ENCODE data around the gene SMIM44. TPM values are rescaled to one million over a fixed set of nuclear protein-coding genes. Genes with fewer than 3 reads are reported as not detected.

The SMIM44 gene
- total RNA-seq, 2 experiments from 2014 or later: not detected

GRCh38 chr19:3471954-3472655 is 11.1 kb downstream of the SMIM44 start:
- CTCF ChIA-PET: interaction anchor here (0.6 to 3.2 kb wide), 13 partner anchors 8 to 495 kb away, joined by 3 to 17 read pairs (median 3); partner anchors contain the start of gene TLE6
- Mint-ChIP-seq H3K4me1 (no peaks in the 10 kb centered on the region), H3K36me3 (no peaks in the 10 kb centered on the region), H3K4me3 (no peak overlapping the region), H3K9me3 (ENCODE audit: low read depth) (no peaks in the 10 kb centered on the region), H3K27ac (no peak overlapping the region), H3K27me3 (no peaks in the 10 kb centered on the region)
- DNase-seq (no peak), ATAC-seq (no peak)

- H3K4me3 Mint-ChIP-seq: no peak overlapping the region
Observed at GRCh38 chr19:3470500-3471128, 12.6 kb downstream of the SMIM44 start.

GRCh38 chr19:3469638-3470499 is 13.4 kb downstream of the SMIM44 start:
- no peak overlapping the region for H3K27ac Mint-ChIP-seq
- H3K9me3 Mint-ChIP-seq (ENCODE audit: low read depth): no peaks in the 10 kb centered on the region
- H3K27me3 Mint-ChIP-seq: no peaks in the 10 kb centered on the region
- no peak overlapping the region for H3K4me3 Mint-ChIP-seq
- H3K4me1 Mint-ChIP-seq: no peaks in the 10 kb centered on the region
- no peak for ATAC-seq
- no peak for DNase-seq
- no peaks in the 10 kb centered on the region for H3K36me3 Mint-ChIP-seq
- CTCF ChIA-PET: interaction anchor here (0.5 to 2.8 kb wide), 8 partner anchors 9 to 164 kb away, joined by 3 to 11 read pairs (median 4); no protein-coding TSS in a partner anchor

More at GRCh38 chr19:3470500-3471128, 12.6 kb downstream of the SMIM44 start:
- CTCF ChIA-PET: interaction anchor here (0.8 to 3.2 kb wide), 9 partner anchors 13 to 508 kb away, joined by 3 to 17 read pairs (median 3); no protein-coding TSS in a partner anchor
- DNase-seq: no peak
- no peaks in the 10 kb centered on the region for H3K27me3 Mint-ChIP-seq
- H3K27ac Mint-ChIP-seq: no peak overlapping the region
- H3K36me3 Mint-ChIP-seq: no peaks in the 10 kb centered on the region
- ATAC-seq: no peak
- H3K9me3 Mint-ChIP-seq (ENCODE audit: low read depth): no peaks in the 10 kb centered on the region
- H3K4me1 Mint-ChIP-seq: no peaks in the 10 kb centered on the region

- ATAC-seq: no peak
- CTCF ChIA-PET: interaction anchor here (1.3 kb wide), 1 partner anchor 17 kb away, joined by 5 read pairs; no protein-coding TSS in a partner anchor
Observed at GRCh38 chr19:3468211-3468610, 15.0 kb downstream of the SMIM44 start.

GRCh38 chr19:3467437-3468198 is 15.6 kb downstream of the SMIM44 start:
- Mint-ChIP-seq H3K4me3 (no peak overlapping the region), H3K4me1 (no peaks in the 10 kb centered on the region), H3K27ac (no peak overlapping the region), H3K27me3 (no peaks in the 10 kb centered on the region), H3K9me3 (ENCODE audit: low read depth) (no peaks in the 10 kb centered on the region), H3K36me3 (no peaks in the 10 kb centered on the region)
- CTCF ChIA-PET: no interaction called here
- ATAC-seq: no peak
- DNase-seq: no peak

More at GRCh38 chr19:3468211-3468610, 15.0 kb downstream of the SMIM44 start:
- no peak overlapping the region for H3K4me3 Mint-ChIP-seq
- no peaks in the 10 kb centered on the region for H3K27me3 Mint-ChIP-seq
- DNase-seq: no peak
- no peak overlapping the region for H3K27ac Mint-ChIP-seq
- no peaks in the 10 kb centered on the region for H3K4me1 Mint-ChIP-seq
- no peaks in the 10 kb centered on the region for H3K36me3 Mint-ChIP-seq
- H3K9me3 Mint-ChIP-seq (ENCODE audit: low read depth): no peaks in the 10 kb centered on the region

GRCh38 chr19:3466635-3467034 is 16.6 kb downstream of the SMIM44 start:
- Mint-ChIP-seq H3K27ac (no peak overlapping the region), H3K9me3 (ENCODE audit: low read depth) (no peaks in the 10 kb centered on the region), H3K4me1 (no peaks in the 10 kb centered on the region), H3K36me3 (no peaks in the 10 kb centered on the region), H3K27me3 (no peaks in the 10 kb centered on the region), H3K4me3 (no peak overlapping the region)
- DNase-seq (no peak), ATAC-seq (no peak)
- CTCF ChIA-PET: interaction anchor here (1.3 kb wide), 1 partner anchor 18 kb away, joined by 7 read pairs; no protein-coding TSS in a partner anchor

GRCh38 chr19:3465552-3465951 is 17.7 kb downstream of the SMIM44 start:
- CTCF ChIA-PET: interaction anchor here (0.7 to 1.3 kb wide), 2 partner anchors 19 to 395 kb away, joined by 4 to 7 read pairs; no protein-coding TSS in a partner anchor
- no peak for ATAC-seq
- Mint-ChIP-seq H3K9me3 (ENCODE audit: low read depth) (no peaks in the 10 kb centered on the region), H3K27ac (no peak overlapping the region), H3K36me3 (no peaks in the 10 kb centered on the region), H3K27me3 (no peaks in the 10 kb centered on the region), H3K4me1 (no peaks in the 10 kb centered on the region), H3K4me3 (no peak overlapping the region)
- DNase-seq: no peak

GRCh38 chr19:3464587-3465235 is 18.5 kb downstream of the SMIM44 start:
- no peaks in the 10 kb centered on the region for H3K27me3 Mint-ChIP-seq
- H3K4me3 Mint-ChIP-seq: no peak overlapping the region
- no peak overlapping the region for H3K27ac Mint-ChIP-seq
- no peaks in the 10 kb centered on the region for H3K4me1 Mint-ChIP-seq
- DNase-seq (no peak), ATAC-seq (no peak)
- H3K36me3 Mint-ChIP-seq: no peaks in the 10 kb centered on the region
- CTCF ChIA-PET: interaction anchor here (0.7 to 1.1 kb wide), 2 partner anchors 8 to 394 kb away, joined by 4 to 6 read pairs; no protein-coding TSS in a partner anchor
- H3K9me3 Mint-ChIP-seq (ENCODE audit: low read depth): no peaks in the 10 kb centered on the region

- DNase-seq (no peak), ATAC-seq (no peak)
- CTCF ChIA-PET: interaction anchor here (1.1 kb wide), 1 partner anchor 9 kb away, joined by 6 read pairs; no protein-coding TSS in a partner anchor
- Mint-ChIP-seq H3K27ac (no peak overlapping the region), H3K27me3 (no peaks in the 10 kb centered on the region), H3K36me3 (no peaks in the 10 kb centered on the region), H3K4me1 (peaks cover 3% of the 10 kb centered on the region), H3K9me3 (ENCODE audit: low read depth) (no peaks in the 10 kb centered on the region), H3K4me3 (no peak overlapping the region)
Observed at GRCh38 chr19:3463714-3464586, 19.3 kb downstream of the SMIM44 start.

- H3K4me1 Mint-ChIP-seq: peaks cover 3% of the 10 kb centered on the region
- H3K27me3 Mint-ChIP-seq: no peaks in the 10 kb centered on the region
- DNase-seq: no peak
- H3K4me3 Mint-ChIP-seq: no peak overlapping the region
- no peak for ATAC-seq
- H3K27ac Mint-ChIP-seq: no peak overlapping the region
- CTCF ChIA-PET: no interaction called here
- no peaks in the 10 kb centered on the region for H3K9me3 Mint-ChIP-seq (ENCODE audit: low read depth)
- H3K36me3 Mint-ChIP-seq: no peaks in the 10 kb centered on the region
Observed at GRCh38 chr19:3462991-3463713, 20.1 kb downstream of the SMIM44 start.

GRCh38 chr19:3459965-3460582 is 23.2 kb downstream of the SMIM44 start:
- no peaks in the 10 kb centered on the region for H3K36me3 Mint-ChIP-seq
- H3K27me3 Mint-ChIP-seq: no peaks in the 10 kb centered on the region
- no peaks in the 10 kb centered on the region for H3K9me3 Mint-ChIP-seq (ENCODE audit: low read depth)
- ATAC-seq: no peak
- CTCF ChIA-PET: interaction anchor here (0.9 kb wide), 1 partner anchor 31 kb away, joined by 5 read pairs; no protein-coding TSS in a partner anchor
- DNase-seq: no peak
- H3K27ac Mint-ChIP-seq: no peak overlapping the region
- H3K4me1 Mint-ChIP-seq: peaks cover 3% of the 10 kb centered on the region
- H3K4me3 Mint-ChIP-seq: no peak overlapping the region
